DND-41 (cell line): ENCODE data around the gene HEYL.
A peak's percentile ranks its signal among the peaks of the same experiment; 100 is the strongest.

Source experiments
- ATAC-seq: fragments of 200-7000 bp; cut with Tn5 transposase; 3 replicates; pipeline ENCODE4 v1.9.1; 2021; ENCODE audit warnings: low read depth; ENCODE audit not compliant: insufficient read depth
- DNase-seq: peaks from one replicate; pipeline ENCODE4 v3.0.0-alpha.2; 2020
- H2AFZ ChIP-seq: 2 replicates; pipeline ENCODE4 v1.6.0; 2012; ENCODE audit warnings: low read depth, low read length
- H3K27ac ChIP-seq: 2 replicates; pipeline ENCODE4 v1.5.1; 2012; ENCODE audit warnings: low read length, inconsistent platforms
- H3K27me3 ChIP-seq: fragments of 200-600 bp; sonication (generic); 2 replicates; pipeline ENCODE4 v1.6.0; 2012; ENCODE audit warnings: low read length, mild to moderate bottlenecking, inconsistent platforms; ENCODE audit not compliant: insufficient read depth, poor library complexity
- H3K36me3 ChIP-seq: 2 replicates; pipeline ENCODE4 v1.5.1; 2012; ENCODE audit warnings: low read length, inconsistent platforms; ENCODE audit not compliant: insufficient read depth
- H3K4me1 ChIP-seq: 2 replicates; pipeline ENCODE4 v1.5.1; 2012; ENCODE audit warnings: mild to moderate bottlenecking, low read length; ENCODE audit not compliant: insufficient read depth
- H3K4me2 ChIP-seq: 2 replicates; pipeline ENCODE4 v1.6.0; 2012; ENCODE audit warnings: mild to moderate bottlenecking, moderate library complexity, low read length, inconsistent platforms; ENCODE audit not compliant: insufficient read depth
- H3K4me3 ChIP-seq, 2 experiments: fragments of 200-600 bp in 1 of 2; shearing (Covaris generic) in 1 of 2; 2 replicates each; pipeline ENCODE4 v1.5.1; 2012 to 2016; ENCODE audit warnings: inconsistent platforms in 2 of 2, low read length in 2 of 2, mild to moderate bottlenecking in 2 of 2, low read depth in 1 of 2, moderate library complexity in 1 of 2
- H3K79me2 ChIP-seq: 2 replicates; pipeline ENCODE4 v1.6.0; 2012; ENCODE audit warnings: low read length, inconsistent platforms; ENCODE audit not compliant: insufficient read depth
- H3K9ac ChIP-seq: 2 replicates; pipeline ENCODE4 v1.6.0; 2012; ENCODE audit warnings: low read depth, mild to moderate bottlenecking, inconsistent platforms, low read length, moderate library complexity
- H3K9me3 ChIP-seq: 2 replicates; pipeline ENCODE4 v1.5.1; 2012; ENCODE audit warnings: low read length, moderate library complexity, mild to moderate bottlenecking, inconsistent platforms; ENCODE audit not compliant: insufficient read depth, severe bottlenecking
- H4K20me1 ChIP-seq: 2 replicates; pipeline ENCODE4 v1.6.0; 2012; ENCODE audit warnings: low read length; ENCODE audit not compliant: insufficient read depth
- CTCF ChIP-seq: IDR thresholded peaks from 2 replicates; pipeline ENCODE4 v1.5.1; 2012; ENCODE audit warnings: borderline replicate concordance, low read length, moderate library complexity, mild to moderate bottlenecking; ENCODE audit not compliant: poor library complexity, severe bottlenecking; ENCODE audit errors: extremely low read depth
- EZH2 ChIP-seq: IDR thresholded peaks from 3 replicates; pipeline ENCODE4 v1.6.1; 2012; ENCODE audit warnings: borderline replicate concordance, low read depth, mild to moderate bottlenecking, moderate library complexity, low read length, inconsistent platforms; ENCODE audit not compliant: severe bottlenecking

HEYL gene

GRCh38 chr1:39657923-39658485 is 18.6 kb upstream of the HEYL start:
- Histone ChIP-seq H3K4me3 (peak overlapping the region in 1 of 2 experiments; percentile 16; a peak in 1 of 4 replicates), H3K9ac (no peak overlapping the region), H3K36me3 (no peaks in the 10 kb centered on the region), H3K4me2 (peak overlapping the region; percentile 56), H3K9me3 (no peaks in the 10 kb centered on the region), H3K27ac (no peak overlapping the region), H3K27me3 (peaks cover 10% of the 10 kb centered on the region), H3K4me1 (peaks cover 4% of the 10 kb centered on the region; the same call in 1 of the 2 replicates), H3K79me2 (no peaks in the 10 kb centered on the region), H2AFZ (peak overlapping the region; percentile 82), H4K20me1 (0 out of 2 replicates have a peak, but pooled peaks cover 3% of the 10 kb centered on the region)
- DNase-seq, result peak; percentile 70
- TF ChIP-seq CTCF, result peak; percentile 87
- no peak for TF ChIP-seq EZH2
- ATAC-seq, result peak; percentile 86

GRCh38 chr1:39657402-39657801 is 18.0 kb upstream of the HEYL start:
- Histone ChIP-seq H3K9me3 (no peaks in the 10 kb centered on the region), H3K27ac (no peak overlapping the region), H3K27me3 (peaks cover 10% of the 10 kb centered on the region), H4K20me1 (0 out of 2 replicates have a peak, but pooled peaks cover 3% of the 10 kb centered on the region), H3K4me2 (peak overlapping the region; percentile 56), H3K79me2 (no peaks in the 10 kb centered on the region), H3K4me1 (peaks cover 4% of the 10 kb centered on the region; the same call in 1 of the 2 replicates), H3K9ac (no peak overlapping the region), H2AFZ (peak overlapping the region; percentile 82), H3K4me3 (peak overlapping the region in 1 of 2 experiments; percentile 16; a peak in 1 of 4 replicates), H3K36me3 (no peaks in the 10 kb centered on the region)
- ATAC-seq (no peak), DNase-seq (no peak)
- TF ChIP-seq EZH2, result no peak
- TF ChIP-seq CTCF, result no peak

GRCh38 chr1:39656391-39656790 is 16.9 kb upstream of the HEYL start:
- Histone ChIP-seq H2AFZ (no peak overlapping the region), H3K27me3 (peaks cover 10% of the 10 kb centered on the region), H3K4me2 (no peak overlapping the region), H4K20me1 (0 out of 2 replicates have a peak, but pooled peaks cover 3% of the 10 kb centered on the region), H3K36me3 (no peaks in the 10 kb centered on the region), H3K79me2 (no peaks in the 10 kb centered on the region), H3K9me3 (no peaks in the 10 kb centered on the region), H3K9ac (no peak overlapping the region), H3K27ac (no peak overlapping the region), H3K4me1 (peaks cover 4% of the 10 kb centered on the region; the same call in 1 of the 2 replicates), H3K4me3 (no peak overlapping the region)
- TF ChIP-seq CTCF (no peak), EZH2 (no peak)
- ATAC-seq (no peak), DNase-seq (no peak)
